Activated CD4-positive, alpha-beta T cell treated with anti-CD3 and anti-CD28 coated beads for 48 hours (primary cell): Measurements from ENCODE around the gene TMEM255B.
"Not testable (repeated sequence)": the region's sequence is repeated elsewhere in the genome, so short reads cannot be mapped to it uniquely, and the experiment has no call there.

Source experiments
- DNase-seq: peaks from one replicate; pipeline ENCODE4 v3.0.0-alpha.2; 2020

TMEM255B gene

DNA sequence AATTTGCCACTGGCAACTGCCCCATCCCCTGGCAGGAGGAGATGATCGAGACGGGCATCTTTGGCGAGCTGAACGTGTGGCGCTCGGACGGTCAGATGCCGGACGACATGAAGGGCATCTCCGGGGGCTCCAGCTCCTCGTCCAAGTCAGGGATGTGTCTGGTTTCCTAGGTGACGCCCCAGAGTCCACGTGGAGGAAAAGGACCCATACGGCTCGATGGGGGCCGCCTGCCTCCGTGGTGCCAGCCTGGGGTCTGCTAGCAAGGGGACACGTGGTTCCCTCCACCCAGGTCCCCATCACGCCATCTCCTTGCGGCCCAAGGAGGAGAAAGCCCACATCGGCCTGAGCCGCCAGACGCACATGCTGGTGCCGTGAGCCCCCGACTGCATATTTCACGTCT, 23.8 kb upstream of the TMEM255B start:
- no peak for DNase-seq

DNA sequence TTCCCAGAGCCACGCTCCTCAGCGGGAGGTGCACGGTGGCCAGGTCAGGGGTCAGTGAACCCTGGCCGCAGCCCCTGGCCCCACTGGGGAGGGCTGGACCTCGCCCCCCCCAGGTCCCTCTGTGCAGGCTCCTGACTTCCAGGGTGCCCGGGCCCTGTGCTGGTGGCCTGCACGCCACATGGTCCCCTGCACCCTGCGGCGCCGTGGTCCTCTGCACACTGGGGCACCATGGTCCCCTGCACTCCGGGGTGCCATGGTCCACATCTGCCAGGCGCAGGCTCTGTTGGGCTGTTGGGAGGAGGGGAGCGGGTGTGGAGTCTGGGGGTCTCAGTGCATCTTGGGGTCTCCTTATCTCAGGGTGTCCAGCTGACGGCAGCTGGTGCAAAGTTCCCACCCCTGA, 23.3 kb upstream of the TMEM255B start:
- DNase-seq, result no peak

- no peak for DNase-seq
These were observed 22.7 kb upstream of the TMEM255B start for GRCh38 chr13:113736258-113736731.

- DNase-seq, result no peak
These were observed 21.2 kb upstream of the TMEM255B start for GRCh38 chr13:113737803-113738202.

DNA sequence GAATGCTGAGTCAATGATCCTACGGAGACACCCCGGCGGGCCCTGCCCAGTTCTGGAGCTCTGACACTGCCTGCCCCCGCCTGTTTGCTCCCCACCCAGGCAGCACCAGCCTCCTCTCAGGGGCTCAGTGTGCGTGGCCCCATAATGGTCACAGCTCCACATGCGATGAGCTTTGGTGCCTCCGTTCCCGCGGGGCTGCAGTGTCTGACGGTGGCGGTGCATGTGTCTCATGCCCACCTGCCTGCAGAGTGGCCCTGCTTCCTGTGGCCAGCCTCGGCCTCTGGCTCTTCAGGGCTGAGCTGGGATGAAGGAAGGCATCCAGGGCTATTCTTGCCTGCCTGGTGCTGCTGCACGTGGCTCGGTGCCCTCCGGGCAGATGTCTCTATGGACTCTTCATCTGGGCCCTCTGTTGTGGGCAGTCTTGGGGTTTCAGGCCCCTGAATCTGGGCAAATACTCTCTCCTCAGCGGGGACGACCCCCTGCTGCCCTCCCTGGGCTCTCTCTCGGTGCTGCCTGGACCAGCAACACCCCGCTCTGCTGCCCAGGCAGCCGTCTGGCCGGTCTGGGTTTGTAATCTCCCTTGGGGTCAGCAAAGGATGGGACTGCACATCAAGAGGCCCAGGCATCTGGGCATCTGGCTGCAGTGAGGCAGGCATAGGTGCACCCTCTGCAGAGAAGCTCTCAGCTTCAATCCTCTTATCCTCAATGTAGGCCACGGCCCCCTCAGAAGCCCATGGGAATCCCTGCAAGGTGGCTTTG, 19.3 kb upstream of the TMEM255B start:
- no peak for DNase-seq

DNA sequence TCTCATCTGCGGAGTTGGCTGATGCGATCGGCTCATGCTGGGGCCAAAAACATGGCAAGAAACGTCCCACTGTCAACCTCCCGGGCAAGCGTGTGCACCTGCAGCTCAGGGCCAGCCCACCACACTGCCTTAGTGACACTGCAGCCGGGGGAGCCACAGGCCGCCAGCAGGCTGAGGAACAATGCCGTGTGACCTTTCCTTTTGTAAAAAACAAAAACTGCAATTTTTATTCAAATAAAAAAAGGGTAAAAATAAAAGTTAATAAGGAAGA, 18.8 kb upstream of the TMEM255B start:
- DNase-seq, result no peak

DNA sequence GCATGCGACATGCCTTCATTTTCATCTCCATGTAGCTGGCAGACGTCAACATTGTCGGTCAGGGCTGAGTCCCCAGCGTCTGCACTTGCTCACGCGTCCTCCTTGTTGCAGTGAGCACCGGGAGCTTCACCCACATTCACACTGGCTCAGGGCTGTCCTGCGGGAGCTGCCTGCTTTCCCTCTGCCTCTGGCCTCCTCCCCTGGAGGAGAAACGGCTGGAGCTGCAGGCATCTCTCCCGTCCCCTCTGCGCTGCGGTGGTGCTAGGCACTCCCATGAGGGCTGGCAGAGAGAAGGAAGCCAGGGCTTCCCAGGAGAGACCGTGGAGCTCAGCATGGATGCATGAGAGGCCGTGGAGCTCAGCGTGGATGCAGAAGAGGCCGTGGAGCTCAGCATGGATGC, 18.4 kb upstream of the TMEM255B start:
- DNase-seq, result no peak

DNA sequence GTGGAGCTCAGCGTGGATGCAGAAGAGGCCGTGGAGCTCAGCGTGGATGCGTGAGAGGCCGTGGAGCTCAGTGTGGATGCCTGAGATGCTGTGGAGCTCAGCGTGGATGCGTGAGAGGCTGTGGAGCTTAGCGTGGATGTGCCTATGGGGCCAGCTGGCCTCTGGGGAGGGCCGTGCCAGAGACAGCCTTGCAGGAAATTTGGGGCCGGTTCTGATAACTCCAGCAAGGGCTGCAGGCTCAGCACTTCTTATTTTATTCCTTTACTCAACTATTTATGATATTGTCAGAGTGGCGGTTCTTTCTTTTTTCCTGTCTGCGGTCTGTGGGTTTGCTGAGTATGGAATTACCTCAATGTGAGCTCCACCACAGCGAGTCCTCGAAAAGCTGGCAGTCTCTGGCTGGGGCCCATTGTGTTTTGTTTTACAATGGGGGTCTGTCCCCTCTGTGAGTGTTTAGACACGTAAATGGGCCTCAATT, 17.8 kb upstream of the TMEM255B start:
- DNase-seq, result no peak

DNA sequence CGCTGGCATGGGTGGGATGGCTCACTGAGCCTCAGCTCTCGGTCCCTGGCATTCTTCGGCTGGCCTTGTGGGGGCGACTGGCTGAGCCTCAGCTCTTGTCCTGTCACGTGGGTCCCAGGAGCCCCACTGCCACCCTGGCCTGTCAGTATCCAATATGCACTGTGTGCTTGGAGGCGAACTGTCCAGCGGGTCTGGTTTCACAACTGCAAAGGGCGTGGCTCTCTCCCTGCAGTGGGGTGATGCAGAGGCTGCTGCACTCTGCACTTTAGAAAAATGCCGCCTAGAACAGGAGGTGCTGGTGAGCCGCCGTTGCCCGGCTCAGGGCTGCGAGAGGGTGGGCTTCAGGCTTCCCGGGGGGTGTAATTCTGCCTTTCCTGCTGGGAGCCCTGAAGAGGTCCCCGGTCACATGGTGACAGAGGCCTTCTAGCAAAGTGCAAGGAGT, 17.0 kb upstream of the TMEM255B start:
- DNase-seq, result peak; percentile 45

- DNase-seq, result no peak
These were observed 16.4 kb upstream of the TMEM255B start for GRCh38 chr13:113742445-113743120.

- DNase-seq, result no peak
These were observed 15.4 kb upstream of the TMEM255B start for GRCh38 chr13:113743366-113744195.

- no peak for DNase-seq
These were observed 14.6 kb upstream of the TMEM255B start for GRCh38 chr13:113744197-113745000.

GRCh38 chr13:113745059-113745458, 14.0 kb upstream of the TMEM255B start:
- no peak for DNase-seq

GRCh38 chr13:113745500-113746142, 13.4 kb upstream of the TMEM255B start:
- not testable (repeated sequence) for DNase-seq

- no peak for DNase-seq
These were observed 12.9 kb upstream of the TMEM255B start for GRCh38 chr13:113746143-113746525.

- no peak for DNase-seq
These were observed 12.4 kb upstream of the TMEM255B start for GRCh38 chr13:113746671-113747070.

GRCh38 chr13:113747291-113747833, 11.7 kb upstream of the TMEM255B start:
- DNase-seq, result no peak

GRCh38 chr13:113748101-113748861, 10.7 kb upstream of the TMEM255B start:
- no peak for DNase-seq

DNA sequence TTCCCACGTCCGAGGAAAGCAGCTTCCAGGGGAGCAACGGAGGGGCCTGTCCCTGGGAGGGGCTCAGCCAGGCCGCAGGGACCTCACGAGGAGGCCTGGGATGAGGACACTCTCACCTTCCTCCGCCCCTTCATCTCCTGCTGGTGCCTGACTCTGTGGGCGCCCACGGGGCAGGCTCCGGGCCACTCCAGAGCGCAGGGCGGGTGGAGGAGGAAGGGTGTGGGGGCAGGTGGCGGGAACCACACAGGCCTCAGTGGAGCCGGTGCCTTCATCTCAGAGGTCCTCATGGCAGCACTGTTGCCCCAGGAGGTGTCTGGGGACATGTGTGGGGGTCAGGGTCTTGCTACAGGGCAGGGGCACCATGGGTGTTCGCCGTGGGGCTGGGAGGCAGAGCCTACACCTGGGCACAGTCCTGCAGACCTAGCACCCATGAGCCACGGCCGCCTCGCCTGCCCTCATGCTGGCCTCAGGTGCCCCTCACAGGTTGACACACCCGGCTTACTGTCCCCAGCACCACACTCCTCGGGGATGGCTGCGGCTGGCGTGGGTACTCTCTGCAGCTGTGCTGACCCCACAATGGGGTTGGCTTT, 10.1 kb upstream of the TMEM255B start:
- no peak for DNase-seq

GRCh38 chr13:113749507-113749906, 9.5 kb upstream of the TMEM255B start:
- no peak for DNase-seq

DNA sequence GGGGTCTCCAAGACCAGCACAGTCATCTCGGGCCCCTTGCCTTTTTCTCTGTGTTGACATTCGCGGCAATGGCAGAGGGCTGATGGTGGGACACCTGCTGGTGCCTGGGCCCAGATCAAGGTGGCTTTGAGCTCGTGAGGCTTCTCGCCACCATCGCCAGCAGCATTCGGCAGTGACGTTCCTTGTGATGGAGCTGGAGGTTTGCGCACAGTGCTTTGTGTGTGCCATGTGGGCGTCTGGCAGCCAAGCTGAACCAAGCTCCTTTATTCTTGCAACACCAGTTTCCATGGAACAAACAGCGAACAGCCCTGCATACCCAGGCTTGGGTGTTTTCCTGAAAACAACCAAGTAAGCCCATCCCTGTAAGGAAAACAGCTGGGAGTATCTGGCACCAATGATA, 9.1 kb upstream of the TMEM255B start:
- no peak for DNase-seq
